Activated effector memory CD4-positive, alpha-beta T cell treated with anti-CD3 and anti-CD28 coated beads, Interleukin-2, amount 50 U/mL, for 16 hours (primary cell): ENCODE results near the gene TWSG1.
"Not testable (repeated sequence)": the region's sequence is repeated elsewhere in the genome, so short reads cannot be mapped to it uniquely, and the experiment has no call there.

Experiments
- DNase-seq: peaks from one replicate; pipeline ENCODE4 v3.0.0-alpha.2; 2020

The TWSG1 gene

GRCh38 chr18:9400197-9400596, 65.6 kb downstream of the TWSG1 start:
- DNase-seq = no peak

- no peak for DNase-seq
Observed at GRCh38 chr18:9401176-9401575, 66.6 kb downstream of the TWSG1 start.

GRCh38 chr18:9402358-9403007, 67.9 kb downstream of the TWSG1 start:
- not testable (repeated sequence) for DNase-seq

GRCh38 chr18:9403795-9404564, 69.4 kb downstream of the TWSG1 start:
- DNase-seq = no peak

GRCh38 chr18:9404565-9405060, 70.0 kb downstream of the TWSG1 start:
- no peak for DNase-seq

GRCh38 chr18:9405130-9405529, 70.6 kb downstream of the TWSG1 start:
- DNase-seq = no peak

GRCh38 chr18:9405977-9406376, 71.4 kb downstream of the TWSG1 start:
- no peak for DNase-seq

- no peak for DNase-seq
Observed at GRCh38 chr18:9410515-9410914, 75.9 kb downstream of the TWSG1 start.

- no peak for DNase-seq
Observed at GRCh38 chr18:9413576-9413975, 79.0 kb downstream of the TWSG1 start.

- no peak for DNase-seq
Observed at GRCh38 chr18:9416563-9417072, 82.0 kb downstream of the TWSG1 start.

GRCh38 chr18:9417073-9417851, 82.7 kb downstream of the TWSG1 start:
- DNase-seq = no peak

- DNase-seq = no peak
Observed at GRCh38 chr18:9418047-9418690, 83.6 kb downstream of the TWSG1 start.

- no peak for DNase-seq
Observed at GRCh38 chr18:9419956-9420631, 85.5 kb downstream of the TWSG1 start.

GRCh38 chr18:9421096-9421900, 86.7 kb downstream of the TWSG1 start:
- DNase-seq = no peak

- DNase-seq = no peak
Observed at GRCh38 chr18:9421901-9422327, 87.3 kb downstream of the TWSG1 start.

GRCh38 chr18:9422816-9423519, 88.4 kb downstream of the TWSG1 start:
- DNase-seq = no peak

GRCh38 chr18:9423648-9424047, 89.1 kb downstream of the TWSG1 start:
- not testable (repeated sequence) for DNase-seq

GRCh38 chr18:9424235-9424634, 89.7 kb downstream of the TWSG1 start:
- not testable (repeated sequence) for DNase-seq

- DNase-seq = no peak
Observed at GRCh38 chr18:9426753-9427152, 92.2 kb downstream of the TWSG1 start.

- DNase-seq = no peak
Observed at GRCh38 chr18:9428301-9428706, 93.7 kb downstream of the TWSG1 start.
